HepG2 (cell line): ENCODE results near the gene SH2D2A. TPM values are rescaled to one million over a fixed set of nuclear protein-coding genes. Genes with fewer than 3 reads are reported as not detected.

Experiments used
- ATAC-seq: fragments of 200-7000 bp; cut with Tn5 transposase; 3 replicates; pipeline ENCODE4 v1.9.1; 2020; ENCODE audit warnings: mild to moderate bottlenecking, moderate library complexity
- BruUV-seq: library from RNA; stranded (reverse); fragments of 400-500 nt; replicated peaks from 2 replicates; lab custom pipeline; 2021; lab: Mats Ljungman, UMichigan
- CTCF ChIA-PET: fragments of 300-600 bp; formaldehyde crosslinking; extraction: SDS; loops from one replicate; lab custom pipeline; 2021; ENCODE audit warnings: low total read pairs, inconsistent platforms, low intra/inter-chr PET ratio; lab: Yijun Ruan, JAX
- POLR2A ChIA-PET: fragments of 350-600 bp; sonication (Branson Sonifier 250); formaldehyde crosslinking; loops from one replicate; lab custom pipeline; 2020; ENCODE audit warnings: antibody characterized with exemption, inconsistent platforms; lab: Yijun Ruan, JAX
- DNase-seq: peaks from one replicate; pipeline ENCODE4 v3.0.0-alpha.2; 2015; ENCODE audit warnings: low spot score
- FAIRE-seq: peaks from 3 replicates; lab custom pipeline; 2011; peaks lifted over from hg19 to GRCh38; lab: Jason Lieb, UNC
- H2AFZ ChIP-seq: one replicate; pipeline ENCODE4 v1.6.1; 2011; ENCODE audit warnings: low read length, inconsistent platforms
- H3K27ac ChIP-seq: fragments of 300-600 bp; 3 replicates; pipeline ENCODE4 v1.8.0; 2011; ENCODE audit warnings: mixed run types, mild to moderate bottlenecking, mixed read lengths, low read length, inconsistent platforms; ENCODE audit not compliant: insufficient read depth; ENCODE audit errors: extremely low read length
- H3K27me3 ChIP-seq, 2 experiments: fragments of 200-600 bp in 1 of 2; 2 replicates in 1 of 2; 3 replicates in 1 of 2; pipeline versions ENCODE4 v1.6.0 to v1.8.0; 2011; ENCODE audit warnings: low read length in 2 of 2, mild to moderate bottlenecking in 2 of 2, moderate library complexity in 2 of 2, inconsistent platforms in 1 of 2; ENCODE audit not compliant: insufficient read depth in 2 of 2, control insufficient read depth in 1 of 2
- H3K36me3 ChIP-seq, 2 experiments: fragments of 200-600 bp in 1 of 2; replicated peaks in 1 of 2; 2 replicates in 1 of 2; 3 replicates in 1 of 2; pipeline versions ENCODE4 v1.5.1 to v1.8.0; 2011; ENCODE audit warnings: low read length in 2 of 2, inconsistent platforms in 1 of 2; ENCODE audit not compliant: insufficient read depth in 2 of 2, control insufficient read depth in 1 of 2
- H3K4me1 ChIP-seq: 2 replicates; pipeline ENCODE4 v1.5.1; 2012; ENCODE audit warnings: low read length, inconsistent platforms; ENCODE audit not compliant: insufficient read depth
- H3K4me2 ChIP-seq: 2 replicates; pipeline ENCODE4 v1.6.0; 2011; ENCODE audit warnings: low read depth, low read length, inconsistent platforms
- H3K4me3 ChIP-seq, 3 experiments: fragments of 200-600 bp in 1 of 3; sonication (generic), shearing (Covaris generic) in 1 of 3; replicated peaks in 1 of 3; 2 replicates each; pipeline ENCODE4 v1.5.1; 2011 to 2016; ENCODE audit warnings: low read length in 3 of 3, inconsistent platforms in 2 of 3, low read depth in 2 of 3, mild to moderate bottlenecking in 2 of 3, control low read depth in 1 of 3, mixed read lengths in 1 of 3; ENCODE audit not compliant: insufficient read depth in 1 of 3
- H3K79me2 ChIP-seq: one replicate; pipeline ENCODE4 v1.6.1; 2011; ENCODE audit warnings: low read length, inconsistent platforms; ENCODE audit not compliant: insufficient read depth
- H3K9ac ChIP-seq: 2 replicates; pipeline ENCODE4 v1.6.0; 2011; ENCODE audit warnings: mild to moderate bottlenecking, low read depth, low read length, inconsistent platforms; ENCODE audit not compliant: insufficient read depth
- H3K9me3 ChIP-seq: 2 replicates; pipeline ENCODE4 v1.5.1; 2012; ENCODE audit warnings: mild to moderate bottlenecking, low read length
- H4K20me1 ChIP-seq: 2 replicates; pipeline ENCODE4 v1.6.0; 2011; ENCODE audit warnings: inconsistent platforms, mild to moderate bottlenecking, low read length, moderate library complexity; ENCODE audit not compliant: insufficient read depth
- NR2F1 ChIP-seq, 2 experiments: fragments of 450-650 bp in 1 of 2; formaldehyde crosslinking in 1 of 2; IDR thresholded peaks; 2 replicates each; pipeline versions ENCODE4 v1.5.0 to v1.6.1; 2016 to 2020; ENCODE audit warnings: mild to moderate bottlenecking in 1 of 2, missing compliant biosample characterization in 1 of 2, missing genetic modification reagents in 1 of 2, moderate library complexity in 1 of 2
- TAF1 ChIP-seq: sonication (generic); formaldehyde crosslinking; IDR thresholded peaks from 2 replicates; pipeline ENCODE4 v1.4.0; 2020; ENCODE audit warnings: missing genetic modification reagents
- TSC22D2 ChIP-seq: sonication (generic); formaldehyde crosslinking; IDR thresholded peaks from 2 replicates; pipeline ENCODE4 v1.5.1; 2020; ENCODE audit warnings: missing genetic modification reagents, mild to moderate bottlenecking, borderline replicate concordance
- ZNF205 ChIP-seq: IDR thresholded peaks from 2 replicates; pipeline ENCODE4 v1.6.1; 2018; ENCODE audit warnings: missing biosample characterization, missing genetic modification reagents
- ZNF224 ChIP-seq: sonication (generic); formaldehyde crosslinking; IDR thresholded peaks from 2 replicates; pipeline ENCODE4 v1.5.0; 2020; ENCODE audit warnings: mild to moderate bottlenecking, missing genetic modification reagents
- ZNF503 ChIP-seq: sonication (generic); formaldehyde crosslinking; IDR thresholded peaks from 2 replicates; pipeline ENCODE4 v1.4.0; 2020; ENCODE audit warnings: missing genetic modification reagents
- ZNF883 ChIP-seq: sonication (generic); formaldehyde crosslinking; IDR thresholded peaks from 2 replicates; pipeline ENCODE4 v1.5.1; 2020; ENCODE audit warnings: mild to moderate bottlenecking, missing genetic modification reagents; ENCODE audit errors: not compliant biosample characterization
- WGBS: methylation state at CpG from one replicate; pipeline ENCODE4 v1.1.6; 2017; ENCODE audit warnings: low lambda C conversion rate; 5-methylcytosine and 5-hydroxymethylcytosine counted together
- in situ Hi-C: cut with HindIII; loops from 2 replicates; pipeline ENCODE4 v1.10.0; 2017; ENCODE audit warnings: low pct_unique_long_range_greater_than_20kb; ENCODE audit not compliant: extremely low pct_ligation_motif_present
- intact Hi-C: fragments of 100-400 bp; cut with micrococcal nuclease; formaldehyde crosslinking; loops from one replicate; pipeline ENCODE4 v1.10.0; 2022; ENCODE audit not compliant: unreplicated experiment
- polyA plus RNA-seq, 8 experiments: library from polyadenylated mRNA; depleted of rRNA in 3 of 8; stranded (reverse) in 7 of 8; unstranded in 1 of 8; fragments of >200 nt; fragmentation: Illumina TruSeq in 4 of 8; extraction: Trizol in 4 of 8; gene quantifications; 2 replicates each; pipeline versions ENCODE4 v1.2.1 to v1.2.3, GENCODE V29; 2011 to 2016; ENCODE audit warnings: low read depth in 4 of 8, missing spikeins in 1 of 8, mixed read lengths in 1 of 8; ENCODE audit not compliant: insufficient read depth in 1 of 8
- total RNA-seq, 5 experiments: library from RNA; depleted of rRNA; stranded (reverse); fragments of >200 nt; fragmentation: Illumina TruSeq; extraction: Trizol; gene quantifications; 2 replicates each; pipeline ENCODE4 v1.2.3, GENCODE V29; 2016; ENCODE audit warnings: low read depth in 1 of 5
- TF ChIP-seq, protein P1 (sequence below): sonication (generic); formaldehyde crosslinking; conservative IDR thresholded peaks from 2 replicates; pipeline ENCODE4 v1.4.0; 2020; ENCODE audit warnings: missing genetic modification reagents
- TF ChIP-seq, protein P2 (sequence below): sonication (generic); formaldehyde crosslinking; IDR thresholded peaks from 2 replicates; pipeline ENCODE4 v1.4.0; 2020; ENCODE audit warnings: missing genetic modification reagents

SH2D2A gene
- total and polyA plus RNA-seq, 2 of the 13 experiments (the other 11 are each of a cell fraction or from before 2014, with no cell fraction given), result 0.57 to 0.73 TPM

- no peak for TF ChIP-seq ZNF883 (CRISPR knock-in tag)
These were observed 19.5 kb upstream of the SH2D2A start (continued) for GRCh38 chr1:156836041-156836654.

DNA sequence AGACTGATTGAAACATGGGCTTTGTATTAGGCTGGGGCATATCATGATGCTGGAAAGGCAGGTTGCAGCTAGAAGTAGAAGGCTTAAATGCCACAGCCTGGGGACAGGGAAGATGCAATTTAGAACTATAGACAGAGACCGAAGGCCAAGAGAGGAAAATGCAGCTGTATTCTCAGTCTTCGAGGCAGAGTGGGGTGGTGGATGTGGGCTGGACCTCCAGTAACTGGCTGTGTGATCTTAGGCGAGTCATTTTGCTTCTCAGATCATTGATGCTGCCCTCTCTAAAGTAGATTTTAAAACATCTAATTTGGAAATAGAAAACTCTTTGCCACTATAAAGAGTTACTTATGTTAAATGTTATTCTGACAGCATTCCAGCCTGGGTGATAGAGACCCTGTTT lies 17.7 kb upstream of the SH2D2A start:
- POLR2A ChIA-PET, result no interaction called here
- H3K27me3 ChIP-seq, result peaks cover 0 to 35% of the 10 kb centered on the region in 2 experiments; a peak in 2 of 5 replicates

More for the DNA sequence above, 17.7 kb upstream of the SH2D2A start:
- Histone ChIP-seq H3K9ac (no peak overlapping the region), H3K4me2 (no peak overlapping the region), H3K9me3 (no peaks in the 10 kb centered on the region), H3K4me3 (no peak overlapping the region), H3K4me1 (peaks cover 13% of the 10 kb centered on the region), H3K27ac (no peak overlapping the region), H3K79me2 (no peaks in the 10 kb centered on the region), H2AFZ (no peak overlapping the region), H4K20me1 (0 out of 2 replicates have a peak, but pooled peaks cover 5% of the 10 kb centered on the region), H3K36me3 (no peaks in the 10 kb centered on the region)
- DNase-seq (no peak), ATAC-seq (no peak), FAIRE-seq (no peak)
- BruUV-seq, result no TSS peak
- intact Hi-C loops (no loop called here), in situ Hi-C loops (no loop called here)
- no peak for TF ChIP-seq ZNF224 (CRISPR knock-in tag)
- no peak for TF ChIP-seq TAF1
- no peak for TF ChIP-seq ZNF205 (CRISPR knock-in tag)
- TF ChIP-seq TSC22D2, result no peak
- TF ChIP-seq, protein P1, sequence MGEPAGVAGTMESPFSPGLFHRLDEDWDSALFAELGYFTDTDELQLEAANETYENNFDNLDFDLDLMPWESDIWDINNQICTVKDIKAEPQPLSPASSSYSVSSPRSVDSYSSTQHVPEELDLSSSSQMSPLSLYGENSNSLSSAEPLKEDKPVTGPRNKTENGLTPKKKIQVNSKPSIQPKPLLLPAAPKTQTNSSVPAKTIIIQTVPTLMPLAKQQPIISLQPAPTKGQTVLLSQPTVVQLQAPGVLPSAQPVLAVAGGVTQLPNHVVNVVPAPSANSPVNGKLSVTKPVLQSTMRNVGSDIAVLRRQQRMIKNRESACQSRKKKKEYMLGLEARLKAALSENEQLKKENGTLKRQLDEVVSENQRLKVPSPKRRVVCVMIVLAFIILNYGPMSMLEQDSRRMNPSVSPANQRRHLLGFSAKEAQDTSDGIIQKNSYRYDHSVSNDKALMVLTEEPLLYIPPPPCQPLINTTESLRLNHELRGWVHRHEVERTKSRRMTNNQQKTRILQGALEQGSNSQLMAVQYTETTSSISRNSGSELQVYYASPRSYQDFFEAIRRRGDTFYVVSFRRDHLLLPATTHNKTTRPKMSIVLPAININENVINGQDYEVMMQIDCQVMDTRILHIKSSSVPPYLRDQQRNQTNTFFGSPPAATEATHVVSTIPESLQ (CRISPR knock-in tag), result no peak
- no peak for TF ChIP-seq ZNF503 (CRISPR knock-in tag)
- TF ChIP-seq NR2F1 (CRISPR knock-in tag; IDR thresholded peaks at IDR 0.05), result no peak
- TF ChIP-seq, protein P2, sequence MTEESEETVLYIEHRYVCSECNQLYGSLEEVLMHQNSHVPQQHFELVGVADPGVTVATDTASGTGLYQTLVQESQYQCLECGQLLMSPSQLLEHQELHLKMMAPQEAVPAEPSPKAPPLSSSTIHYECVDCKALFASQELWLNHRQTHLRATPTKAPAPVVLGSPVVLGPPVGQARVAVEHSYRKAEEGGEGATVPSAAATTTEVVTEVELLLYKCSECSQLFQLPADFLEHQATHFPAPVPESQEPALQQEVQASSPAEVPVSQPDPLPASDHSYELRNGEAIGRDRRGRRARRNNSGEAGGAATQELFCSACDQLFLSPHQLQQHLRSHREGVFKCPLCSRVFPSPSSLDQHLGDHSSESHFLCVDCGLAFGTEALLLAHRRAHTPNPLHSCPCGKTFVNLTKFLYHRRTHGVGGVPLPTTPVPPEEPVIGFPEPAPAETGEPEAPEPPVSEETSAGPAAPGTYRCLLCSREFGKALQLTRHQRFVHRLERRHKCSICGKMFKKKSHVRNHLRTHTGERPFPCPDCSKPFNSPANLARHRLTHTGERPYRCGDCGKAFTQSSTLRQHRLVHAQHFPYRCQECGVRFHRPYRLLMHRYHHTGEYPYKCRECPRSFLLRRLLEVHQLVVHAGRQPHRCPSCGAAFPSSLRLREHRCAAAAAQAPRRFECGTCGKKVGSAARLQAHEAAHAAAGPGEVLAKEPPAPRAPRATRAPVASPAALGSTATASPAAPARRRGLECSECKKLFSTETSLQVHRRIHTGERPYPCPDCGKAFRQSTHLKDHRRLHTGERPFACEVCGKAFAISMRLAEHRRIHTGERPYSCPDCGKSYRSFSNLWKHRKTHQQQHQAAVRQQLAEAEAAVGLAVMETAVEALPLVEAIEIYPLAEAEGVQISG (CRISPR knock-in tag), result no peak
- WGBS, result 3% methylated on average over 3 of the region's 3 CpGs
- CTCF ChIA-PET, result no interaction called here
